ENCODE results near the gene SRP72.
A peak's percentile ranks its signal among the peaks of the same experiment; 100 is the strongest.

The SRP72 gene

GRCh38 chr4:56535915-56536314 is 68.5 kb downstream of the SRP72 start:
- Histone ChIP-seq H3K4me1 (ENCODE audit: control insufficient read depth, insufficient read depth, low read length, poor library complexity, severe bottlenecking) (peaks cover 5% of the 10 kb centered on the region), H3K36me3 (ENCODE audit: control insufficient read depth, insufficient read depth, low read length) (no peaks in the 10 kb centered on the region), H3K27ac (ENCODE audit: insufficient read depth, low read length, poor library complexity, severe bottlenecking) (no peak overlapping the region), H3K27me3 (replicated peaks; ENCODE audit: control insufficient read depth, insufficient read depth, low read length, poor library complexity, severe bottlenecking) (no peaks in the 10 kb centered on the region), H3K9me3 (ENCODE audit: control insufficient read depth, low read length) (no peaks in the 10 kb centered on the region), H3K4me3 (ENCODE audit: insufficient read depth, low read depth, low read length, poor library complexity, severe bottlenecking) (no peak overlapping the region)
- no peak for DNase-seq

GRCh38 chr4:56537147-56537546 is 69.7 kb downstream of the SRP72 start:
- Histone ChIP-seq H3K4me3 (ENCODE audit: insufficient read depth, low read depth, low read length, poor library complexity, severe bottlenecking) (no peak overlapping the region), H3K9me3 (ENCODE audit: control insufficient read depth, low read length) (no peaks in the 10 kb centered on the region), H3K4me1 (ENCODE audit: control insufficient read depth, insufficient read depth, low read length, poor library complexity, severe bottlenecking) (no peaks in the 10 kb centered on the region), H3K27ac (ENCODE audit: insufficient read depth, low read length, poor library complexity, severe bottlenecking) (no peak overlapping the region), H3K27me3 (replicated peaks; ENCODE audit: control insufficient read depth, insufficient read depth, low read length, poor library complexity, severe bottlenecking) (no peaks in the 10 kb centered on the region), H3K36me3 (ENCODE audit: control insufficient read depth, insufficient read depth, low read length) (no peaks in the 10 kb centered on the region)
- DNase-seq: no peak

GRCh38 chr4:56540826-56541225 is 73.4 kb downstream of the SRP72 start:
- no peaks in the 10 kb centered on the region for H3K9me3 ChIP-seq (ENCODE audit: control insufficient read depth, low read length)
- DNase-seq: no peak
- no peak overlapping the region for H3K27ac ChIP-seq (ENCODE audit: insufficient read depth, low read length, poor library complexity, severe bottlenecking)
- no peaks in the 10 kb centered on the region for H3K36me3 ChIP-seq (ENCODE audit: control insufficient read depth, insufficient read depth, low read length)
- H3K27me3 ChIP-seq (replicated peaks; ENCODE audit: control insufficient read depth, insufficient read depth, low read length, poor library complexity, severe bottlenecking): no peaks in the 10 kb centered on the region
- no peak overlapping the region for H3K4me3 ChIP-seq (ENCODE audit: insufficient read depth, low read depth, low read length, poor library complexity, severe bottlenecking)
- no peaks in the 10 kb centered on the region for H3K4me1 ChIP-seq (ENCODE audit: control insufficient read depth, insufficient read depth, low read length, poor library complexity, severe bottlenecking)

GRCh38 chr4:56544573-56545131 is 77.2 kb downstream of the SRP72 start:
- H3K9me3 ChIP-seq (ENCODE audit: control insufficient read depth, low read length): no peaks in the 10 kb centered on the region
- peak; percentile 55 to 69 (median 58) for DNase-seq
- peak overlapping the region; percentile 38 for H3K4me3 ChIP-seq (ENCODE audit: insufficient read depth, low read depth, low read length, poor library complexity, severe bottlenecking)

GRCh38 chr4:56550642-56551041 is 83.2 kb downstream of the SRP72 start:
- H3K4me1 ChIP-seq (ENCODE audit: control insufficient read depth, insufficient read depth, low read length, poor library complexity, severe bottlenecking): peaks cover 2% of the 10 kb centered on the region
- H3K36me3 ChIP-seq (ENCODE audit: control insufficient read depth, insufficient read depth, low read length): no peaks in the 10 kb centered on the region
- no peak for DNase-seq
- H3K27ac ChIP-seq (ENCODE audit: insufficient read depth, low read length, poor library complexity, severe bottlenecking): no peak overlapping the region
- H3K9me3 ChIP-seq (ENCODE audit: control insufficient read depth, low read length): no peaks in the 10 kb centered on the region
- H3K4me3 ChIP-seq (ENCODE audit: insufficient read depth, low read depth, low read length, poor library complexity, severe bottlenecking): no peak overlapping the region
- H3K27me3 ChIP-seq (replicated peaks; ENCODE audit: control insufficient read depth, insufficient read depth, low read length, poor library complexity, severe bottlenecking): no peaks in the 10 kb centered on the region

More at GRCh38 chr4:56544573-56545131, 77.2 kb downstream of the SRP72 start:
- H3K27ac ChIP-seq (ENCODE audit: insufficient read depth, low read length, poor library complexity, severe bottlenecking): no peak overlapping the region
- no peaks in the 10 kb centered on the region for H3K27me3 ChIP-seq (replicated peaks; ENCODE audit: control insufficient read depth, insufficient read depth, low read length, poor library complexity, severe bottlenecking)
- no peaks in the 10 kb centered on the region for H3K36me3 ChIP-seq (ENCODE audit: control insufficient read depth, insufficient read depth, low read length)
- peaks cover 2% of the 10 kb centered on the region for H3K4me1 ChIP-seq (ENCODE audit: control insufficient read depth, insufficient read depth, low read length, poor library complexity, severe bottlenecking)

- DNase-seq: no peak
- Histone ChIP-seq H3K4me3 (ENCODE audit: insufficient read depth, low read depth, low read length, poor library complexity, severe bottlenecking) (no peak overlapping the region), H3K27me3 (replicated peaks; ENCODE audit: control insufficient read depth, insufficient read depth, low read length, poor library complexity, severe bottlenecking) (no peaks in the 10 kb centered on the region), H3K4me1 (ENCODE audit: control insufficient read depth, insufficient read depth, low read length, poor library complexity, severe bottlenecking) (peaks cover 2% of the 10 kb centered on the region), H3K36me3 (ENCODE audit: control insufficient read depth, insufficient read depth, low read length) (no peaks in the 10 kb centered on the region), H3K27ac (ENCODE audit: insufficient read depth, low read length, poor library complexity, severe bottlenecking) (no peak overlapping the region), H3K9me3 (ENCODE audit: control insufficient read depth, low read length) (no peaks in the 10 kb centered on the region)
Observed at GRCh38 chr4:56551516-56551915, 84.1 kb downstream of the SRP72 start.

GRCh38 chr4:56552273-56552672 is 84.9 kb downstream of the SRP72 start:
- Histone ChIP-seq H3K4me1 (ENCODE audit: control insufficient read depth, insufficient read depth, low read length, poor library complexity, severe bottlenecking) (peaks cover 2% of the 10 kb centered on the region), H3K36me3 (ENCODE audit: control insufficient read depth, insufficient read depth, low read length) (no peaks in the 10 kb centered on the region), H3K9me3 (ENCODE audit: control insufficient read depth, low read length) (no peaks in the 10 kb centered on the region), H3K4me3 (ENCODE audit: insufficient read depth, low read depth, low read length, poor library complexity, severe bottlenecking) (no peak overlapping the region), H3K27me3 (replicated peaks; ENCODE audit: control insufficient read depth, insufficient read depth, low read length, poor library complexity, severe bottlenecking) (no peaks in the 10 kb centered on the region), H3K27ac (ENCODE audit: insufficient read depth, low read length, poor library complexity, severe bottlenecking) (no peak overlapping the region)
- no peak for DNase-seq
